Left colon (tissue), 2 donors: ENCODE data around the gene AKT1. TPM values are rescaled to one million over a fixed set of nuclear protein-coding genes. Genes with fewer than 3 reads are reported as not detected.

Experiments used
- ATAC-seq: fragments of 200-7000 bp; cut with Tn5 transposase; one replicate; pipeline ENCODE4 v1.9.1; 2020; ENCODE audit warnings: mild to moderate bottlenecking, moderate library complexity
- DNase-seq, 2 donors: peaks; one replicate each; pipeline ENCODE4 v3.0.0-alpha.2; 2020
- intact Hi-C, 2 donors: fragments of 100-400 bp; cut with DNase I in 1 of 2; cut with micrococcal nuclease in 1 of 2; formaldehyde crosslinking; loops; one replicate each; pipeline versions ENCODE4 v1.11.2 to v1.14.0; 2022; cut with DNase I, micrococcal nuclease
- total RNA-seq, 2 donors: library from RNA; stranded (reverse); fragmentation: NEBNext Ultra II Directional; extraction: Animal tissue kit (Norgen Biotek cat#: 25700); gene quantifications; one replicate each; pipeline ENCODE4 v1.2.1, GENCODE V29; 2021
- donor health status: DM: no; HTN: no; CAD: no.
- donor health status: DM: yes; HTN: yes; CAD: no.

The AKT1 gene
- total RNA-seq, 2 donors from 2014 or later: 132 to 135 TPM

DNA sequence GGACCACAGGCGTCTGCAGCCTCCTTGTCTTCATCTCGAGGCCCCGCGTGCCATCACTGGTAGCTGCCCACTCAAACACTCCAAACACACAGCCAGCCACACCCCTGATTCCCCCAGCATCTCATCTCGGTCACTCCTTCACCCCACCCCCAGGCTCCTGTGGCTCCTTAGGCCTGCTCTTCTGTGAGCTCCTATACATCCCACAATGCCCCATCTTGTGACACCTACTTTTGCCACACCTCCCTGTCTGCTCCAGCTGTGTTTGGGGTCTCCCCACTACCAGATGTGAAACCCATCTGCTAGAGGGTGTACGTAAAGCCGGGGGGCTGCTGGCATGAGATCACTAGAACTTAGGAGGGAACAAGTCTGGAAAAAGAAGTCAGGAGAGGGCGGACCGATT is 4.1 kb downstream of the AKT1 start:
- intact Hi-C loops: no loop called here
- ATAC-seq (no peak), DNase-seq (no peak)

DNA sequence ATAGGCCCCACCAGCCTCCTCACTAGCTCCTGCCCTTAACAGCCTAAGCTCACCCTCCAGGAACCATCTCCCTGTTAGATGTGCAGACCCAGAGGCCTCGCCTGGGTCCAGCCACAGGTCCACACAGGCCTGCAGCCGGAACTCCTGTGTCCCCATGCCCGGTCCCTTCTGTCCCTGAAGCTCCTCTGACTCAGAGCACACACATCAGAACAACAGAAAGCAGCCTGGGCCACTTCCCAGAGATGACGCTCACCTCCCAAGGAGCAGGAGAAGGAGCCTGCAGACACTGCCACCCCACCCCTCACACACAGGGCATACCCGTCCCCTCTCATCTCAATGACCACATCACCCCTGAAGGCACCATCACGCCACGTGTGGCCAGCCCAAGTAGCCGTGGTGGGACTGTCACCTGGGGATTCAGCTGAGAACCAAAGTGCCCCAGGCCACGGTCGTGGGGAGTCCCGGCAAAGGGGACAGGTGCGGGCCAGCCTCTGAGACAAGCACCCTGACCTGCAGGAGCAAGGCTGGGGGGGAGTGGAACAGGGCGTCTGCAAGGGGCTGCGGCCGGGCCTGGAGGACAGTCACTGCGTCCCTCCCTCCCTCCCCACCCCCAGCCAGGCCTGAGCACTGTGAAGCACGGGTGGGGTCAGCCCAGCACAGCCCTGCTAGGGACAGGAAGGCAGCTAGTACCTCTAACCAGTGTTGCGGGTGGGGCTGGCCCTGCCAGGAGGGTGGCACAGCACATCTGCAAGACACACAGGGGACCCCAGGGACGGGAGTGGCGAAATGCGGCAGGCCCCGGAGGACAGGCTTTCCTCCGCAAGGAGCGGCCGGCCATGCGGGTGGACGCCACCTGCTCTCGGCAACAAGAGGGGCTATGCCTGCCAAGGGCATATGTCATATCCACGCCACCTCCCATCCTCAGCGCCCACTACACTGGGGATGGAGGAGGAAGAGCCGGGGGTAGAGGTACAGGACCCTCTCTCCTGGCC is 5.5 kb downstream of the AKT1 start:
- DNase-seq (no peak), ATAC-seq (no peak)
- intact Hi-C loops: no loop called here

DNA sequence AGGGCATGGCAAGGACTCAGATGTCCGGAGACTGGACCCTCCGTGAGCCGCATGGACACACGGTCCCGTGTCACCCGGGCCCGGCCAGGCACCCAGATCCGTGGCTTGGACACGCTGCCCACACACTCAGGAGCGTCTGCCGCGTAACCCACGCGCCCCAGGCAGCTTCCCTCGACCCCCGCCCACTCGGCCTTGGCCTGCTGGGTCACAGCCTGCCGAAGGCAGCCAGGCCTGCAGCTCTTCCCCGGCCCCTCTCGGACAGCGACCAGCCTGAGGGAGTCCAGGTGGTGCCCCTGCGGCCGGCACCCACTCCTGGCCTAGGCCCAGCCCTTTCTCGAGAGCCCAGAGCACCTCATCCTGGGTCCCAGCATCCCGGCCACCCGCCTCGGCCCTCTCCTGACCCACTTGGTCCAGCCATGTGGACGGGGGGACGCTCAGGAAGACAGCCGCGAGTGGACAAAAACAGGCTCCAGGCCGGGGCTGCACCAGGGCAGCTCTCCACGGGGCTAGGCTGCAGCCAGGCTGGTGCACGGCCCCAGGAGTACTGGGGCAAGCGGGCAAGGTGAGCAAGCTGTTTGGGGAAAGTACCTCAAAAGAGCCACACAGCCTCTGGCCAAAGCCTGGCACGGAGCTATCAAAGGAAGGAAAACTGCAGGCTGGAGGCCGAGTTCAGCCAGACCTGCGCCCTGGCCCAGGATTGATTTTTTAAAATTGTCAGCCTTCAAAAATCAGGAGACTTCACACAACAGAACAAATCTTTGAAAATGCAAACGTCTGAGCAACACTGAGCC is 6.5 kb downstream of the AKT1 start:
- ATAC-seq (no peak), DNase-seq (no peak)
- intact Hi-C loops: no loop called here

DNA sequence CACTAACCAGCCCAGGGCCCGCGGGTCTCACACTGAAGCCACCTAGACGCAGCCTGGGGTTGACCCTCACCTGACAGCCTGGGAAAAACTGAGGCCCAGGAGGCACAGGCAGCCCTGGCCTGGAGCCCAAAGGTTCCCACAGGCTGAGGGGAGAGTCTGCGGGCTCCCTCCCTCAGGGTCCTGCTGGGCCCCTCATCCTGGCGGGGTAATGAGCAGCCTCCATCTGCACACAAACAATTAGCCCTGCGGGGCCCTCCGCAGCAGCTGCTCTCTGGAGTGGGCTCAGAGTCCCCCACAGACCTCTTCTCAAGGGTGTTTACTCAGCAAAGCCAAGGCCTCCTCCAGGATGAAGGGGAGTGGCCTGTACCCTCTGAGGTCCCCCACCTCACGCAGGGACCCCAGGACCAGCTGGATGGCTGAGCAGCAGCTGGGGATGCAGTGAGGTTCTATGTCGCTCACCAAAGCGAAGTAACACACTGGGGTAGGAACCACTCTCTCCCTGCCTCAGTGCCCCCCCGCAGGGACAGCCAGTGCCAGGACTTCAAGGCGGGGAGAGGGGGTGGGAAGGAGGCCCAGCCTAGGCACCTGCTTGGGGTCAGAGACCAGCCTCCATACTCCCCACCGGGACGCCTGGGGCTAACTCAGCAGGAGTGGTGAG is 7.3 kb downstream of the AKT1 start:
- ATAC-seq (no peak), DNase-seq (no peak)
- intact Hi-C loops: no loop called here

DNA sequence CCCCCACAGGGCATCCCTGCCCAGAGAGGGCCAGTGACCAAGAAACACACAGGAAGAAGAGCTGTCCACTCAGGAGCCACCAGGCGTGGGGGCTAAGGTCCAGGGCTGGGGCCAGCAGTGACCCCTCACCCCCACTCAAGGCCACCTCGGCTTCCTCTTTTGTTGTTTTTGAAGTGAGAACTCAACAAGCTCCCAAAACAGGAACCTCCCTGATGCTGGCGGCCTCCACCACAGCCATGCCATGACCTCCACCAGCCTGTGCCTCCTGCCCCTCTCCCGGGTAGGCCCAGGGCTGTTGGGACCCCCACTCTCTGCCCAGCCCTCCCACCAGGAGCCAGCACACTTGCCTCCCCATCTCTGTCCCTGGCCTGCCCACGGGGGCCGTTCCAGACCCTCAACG is 7.8 kb downstream of the AKT1 start:
- no peak for DNase-seq
- intact Hi-C loops: no loop called here
- no peak for ATAC-seq

DNA sequence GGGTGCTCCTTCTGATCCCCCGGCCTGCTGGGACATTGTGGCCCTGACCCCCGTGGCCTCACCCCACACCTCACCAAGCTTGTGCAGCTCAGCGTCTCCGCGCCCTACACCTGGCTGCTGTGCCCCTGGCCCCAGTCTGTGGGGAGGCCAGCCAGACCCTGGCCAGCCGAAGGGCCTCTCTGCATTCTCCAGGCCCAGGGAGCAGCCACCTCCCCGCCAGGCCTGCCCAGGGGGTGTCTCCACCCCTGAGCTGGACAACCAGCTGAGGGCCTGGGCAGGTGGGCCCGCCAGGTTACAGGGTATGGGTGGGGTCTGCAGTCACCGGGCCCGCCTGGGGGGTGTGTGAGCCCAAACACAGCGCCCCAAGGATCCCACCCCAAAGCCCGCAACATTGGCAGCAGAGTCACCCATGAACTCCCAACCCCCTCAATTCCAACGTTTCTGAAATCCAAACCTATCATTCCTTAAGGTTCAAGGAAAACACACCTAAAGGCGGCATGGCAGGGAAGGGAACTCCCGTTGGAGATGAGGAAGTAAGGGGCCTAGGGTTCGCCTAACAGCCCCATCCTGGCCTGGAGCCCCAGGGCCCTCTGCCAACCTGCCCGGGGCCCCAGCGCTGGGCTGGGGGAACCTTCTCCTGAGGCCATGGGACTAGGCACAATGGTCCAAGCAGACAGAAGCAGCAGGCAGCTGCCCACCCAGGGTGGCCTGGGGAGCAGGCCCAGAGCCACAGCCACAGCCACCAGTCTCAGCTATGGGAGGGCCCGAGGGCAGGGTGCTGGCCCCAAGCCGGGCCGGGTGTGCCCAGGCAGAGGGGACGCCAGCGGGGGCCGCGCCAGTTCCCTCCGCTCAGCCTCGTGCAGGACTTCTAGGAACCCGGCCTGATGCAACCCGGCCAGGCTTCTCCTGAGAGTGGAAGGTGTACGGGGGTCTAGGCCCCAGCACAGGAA is 8.5 kb downstream of the AKT1 start:
- DNase-seq (no peak), ATAC-seq (peak; percentile 2)
- intact Hi-C loops: no loop called here

DNA sequence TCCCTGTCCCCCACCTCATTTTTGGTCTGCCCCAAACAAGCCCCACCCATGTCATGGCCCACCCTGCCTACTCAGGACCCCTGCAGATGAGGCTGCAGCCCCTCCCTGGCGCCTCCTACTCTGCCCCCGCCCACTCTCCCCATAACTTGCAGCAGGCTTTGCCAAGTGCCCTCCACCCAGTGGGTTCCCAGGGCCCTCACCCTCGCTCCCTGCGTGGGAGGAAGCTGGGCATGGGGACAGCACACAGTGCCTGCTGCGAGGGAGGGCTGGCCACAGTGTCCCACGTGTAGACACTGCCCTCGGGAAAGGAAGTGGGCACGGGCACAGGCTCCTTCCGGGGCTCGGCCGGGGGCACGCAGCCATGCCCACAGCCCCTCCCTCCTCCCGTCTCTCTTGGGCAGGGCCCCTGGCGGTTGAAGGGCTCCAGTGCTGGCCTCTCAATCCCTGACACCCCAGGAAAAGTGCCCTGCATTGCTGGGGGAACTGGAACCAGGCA is 9.4 kb downstream of the AKT1 start:
- DNase-seq: no peak
- peak; percentile 12 for ATAC-seq
- intact Hi-C loops: no loop called here

DNA sequence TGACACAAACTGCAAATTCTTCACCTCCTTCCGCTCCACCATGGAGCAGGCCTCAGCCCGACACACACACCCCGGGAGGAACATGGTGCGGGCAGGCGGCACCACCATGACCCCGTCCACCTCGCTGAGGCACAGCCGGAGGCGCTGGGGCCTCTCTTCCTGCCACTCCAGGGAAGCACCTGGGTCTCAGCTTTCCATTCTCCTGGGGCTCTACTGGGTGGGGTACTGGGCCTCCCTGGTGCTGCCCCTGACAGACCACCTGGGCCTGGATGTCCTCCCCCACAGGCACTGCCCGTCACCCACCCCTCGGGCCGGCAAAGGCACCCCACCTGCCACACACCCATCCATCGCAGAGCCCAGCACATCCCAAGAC is 9.9 kb downstream of the AKT1 start:
- ATAC-seq: no peak
- intact Hi-C loops: no loop called here
- DNase-seq: no peak

DNA sequence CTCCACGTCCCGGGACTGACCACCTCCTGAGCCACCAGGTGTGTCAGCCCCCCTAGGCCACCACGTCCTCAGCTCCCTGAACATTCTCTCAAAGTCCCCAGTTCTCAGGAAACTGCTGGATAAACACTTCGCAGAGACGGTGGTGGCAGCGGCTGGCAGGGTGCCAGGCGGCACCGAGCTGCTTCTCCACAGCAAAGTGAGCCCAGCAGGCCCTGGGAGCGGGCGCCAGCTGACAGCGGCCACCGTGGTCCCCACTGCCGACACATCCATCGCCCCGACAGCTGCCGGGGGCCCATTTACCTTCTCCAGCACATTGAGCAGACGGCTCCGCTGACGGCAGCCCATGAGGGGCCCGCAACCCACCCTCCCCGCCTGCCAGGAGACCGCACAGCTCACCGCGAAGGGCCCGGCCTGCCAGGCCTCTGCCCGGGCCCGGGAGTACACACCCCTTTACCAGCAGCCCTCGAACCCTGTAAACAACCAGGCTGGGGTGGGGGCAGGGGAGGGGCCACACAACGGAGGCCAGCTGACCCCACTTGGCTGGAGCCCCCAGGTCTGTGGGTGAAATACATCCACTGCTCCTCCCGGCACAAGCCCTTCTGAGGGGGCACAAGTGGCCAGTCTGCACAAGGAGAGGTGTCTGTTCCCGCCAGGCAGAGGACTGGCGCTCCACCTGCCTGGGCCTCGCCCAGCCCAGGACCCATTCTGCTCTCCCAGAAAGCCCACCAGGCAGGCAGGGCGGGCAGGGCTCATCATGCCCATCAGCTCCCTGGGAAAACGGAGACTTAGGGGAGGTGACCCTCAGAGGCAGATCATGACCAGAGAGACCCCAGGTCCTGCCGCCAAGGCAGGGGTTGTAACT is 10.5 kb downstream of the AKT1 start:
- no peak for ATAC-seq
- DNase-seq: no peak
- intact Hi-C loops: no loop called here

DNA sequence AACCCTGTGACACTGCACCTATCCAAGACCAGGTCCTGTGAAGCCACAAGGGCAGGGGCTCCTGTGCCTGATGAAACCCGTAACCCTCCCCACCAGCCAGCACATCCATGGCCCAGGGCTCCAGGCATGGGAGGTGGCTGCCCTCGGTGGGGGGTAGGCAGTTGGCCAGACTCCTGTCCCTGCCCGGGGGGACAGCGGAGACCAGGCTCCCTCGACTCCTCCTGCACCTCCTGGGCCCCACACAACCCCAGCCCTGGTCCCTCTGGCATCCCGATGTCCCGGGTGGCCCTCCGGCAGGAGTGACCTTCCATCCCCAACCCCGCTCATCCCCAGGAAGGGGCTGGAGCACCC is 11.4 kb downstream of the AKT1 start:
- intact Hi-C loops: no loop called here
- no peak for ATAC-seq

DNA sequence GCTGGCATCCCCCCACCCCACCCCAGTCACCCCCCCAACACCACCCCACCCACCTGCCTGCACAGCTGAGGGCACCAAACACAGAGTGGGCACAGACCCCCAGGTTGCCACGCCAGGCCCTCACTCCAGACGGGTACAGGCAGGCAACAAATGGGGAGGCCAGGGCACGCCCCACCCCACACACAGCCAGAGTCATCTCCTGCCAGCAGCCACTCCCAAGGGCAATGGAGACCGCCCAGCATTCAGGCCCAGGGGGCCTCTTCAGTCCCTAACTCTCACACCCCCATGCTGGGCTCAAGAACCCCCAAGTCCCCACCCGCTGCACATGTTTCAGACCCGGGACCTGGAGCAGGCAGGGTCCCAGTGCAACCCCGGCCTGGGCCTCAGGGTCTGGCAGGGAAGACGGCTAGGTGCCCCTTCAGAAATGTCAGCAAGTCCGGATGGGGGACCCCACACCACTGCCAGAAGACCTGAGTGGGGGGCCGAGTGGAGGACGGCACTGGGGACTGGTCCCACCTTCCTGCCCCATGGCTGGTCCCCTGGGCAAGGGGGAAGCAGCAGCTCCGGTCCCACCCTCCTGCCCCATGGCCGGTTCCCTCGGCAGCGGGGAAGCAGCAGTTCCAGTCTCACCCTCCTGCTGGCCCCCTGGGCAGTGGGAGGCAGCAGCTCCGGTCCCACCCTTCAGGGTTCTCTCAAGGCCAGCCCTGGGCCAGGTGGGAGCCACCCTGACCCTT is 11.9 kb downstream of the AKT1 start:
- intact Hi-C loops: no loop called here

More for the DNA sequence above, 11.4 kb downstream of the AKT1 start:
- no peak for DNase-seq

DNA sequence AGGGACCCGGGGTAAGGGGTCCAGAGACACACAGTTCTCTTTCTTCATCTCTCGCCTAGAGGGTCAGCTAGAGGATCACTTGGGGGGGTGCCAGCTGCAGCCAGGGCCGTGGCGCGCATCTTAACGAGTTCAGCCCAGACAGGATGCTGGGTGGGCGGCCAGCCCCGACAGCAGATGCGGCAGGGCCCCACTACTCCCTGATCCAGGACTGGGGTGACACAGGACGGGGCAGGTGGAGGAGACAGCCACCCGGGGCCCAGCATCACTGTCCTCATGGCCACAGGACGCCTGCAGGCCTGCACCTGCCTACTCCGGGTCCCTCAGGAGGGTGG is 12.8 kb downstream of the AKT1 start:
- DNase-seq (no peak), ATAC-seq (no peak)
- intact Hi-C loops: no loop called here

More for the DNA sequence above, 11.9 kb downstream of the AKT1 start:
- DNase-seq (no peak), ATAC-seq (no peak)

DNA sequence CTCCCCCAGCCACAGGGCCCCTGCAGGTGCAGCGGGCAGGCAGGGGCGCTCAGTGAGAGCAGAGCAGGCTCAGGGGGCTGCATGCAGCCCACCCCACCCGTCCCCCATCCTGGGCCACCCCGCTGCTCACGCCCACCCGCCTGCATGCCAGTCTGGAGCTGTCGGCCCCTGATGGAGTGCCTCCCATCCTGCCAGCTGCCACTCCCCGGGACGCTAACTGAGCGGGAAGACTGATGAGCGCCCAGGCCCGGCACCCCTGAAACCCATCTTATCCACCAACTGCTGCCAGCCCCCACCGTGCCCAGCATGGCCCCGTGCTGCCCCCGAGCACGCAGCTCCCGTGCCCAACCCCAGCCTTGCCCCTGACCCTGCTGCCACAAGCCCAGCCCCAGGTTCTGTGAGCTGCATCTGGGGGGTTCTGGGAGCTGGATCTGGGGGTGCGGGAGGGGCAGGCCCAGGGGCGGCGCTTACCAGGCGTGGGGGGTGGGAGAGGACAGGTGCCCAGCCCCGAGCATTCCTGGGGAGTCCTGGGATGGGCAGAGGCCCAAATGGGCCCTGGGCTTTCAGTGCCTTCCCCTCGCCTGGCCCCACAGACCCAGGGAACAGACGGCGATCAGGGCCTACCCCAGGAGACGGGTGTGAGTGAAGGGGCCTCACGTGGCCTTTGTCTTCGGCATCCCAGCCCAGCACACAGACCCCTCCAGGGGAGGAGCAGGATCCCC is 13.3 kb downstream of the AKT1 start:
- intact Hi-C loops: no loop called here
- ATAC-seq (no peak), DNase-seq (no peak)

DNA sequence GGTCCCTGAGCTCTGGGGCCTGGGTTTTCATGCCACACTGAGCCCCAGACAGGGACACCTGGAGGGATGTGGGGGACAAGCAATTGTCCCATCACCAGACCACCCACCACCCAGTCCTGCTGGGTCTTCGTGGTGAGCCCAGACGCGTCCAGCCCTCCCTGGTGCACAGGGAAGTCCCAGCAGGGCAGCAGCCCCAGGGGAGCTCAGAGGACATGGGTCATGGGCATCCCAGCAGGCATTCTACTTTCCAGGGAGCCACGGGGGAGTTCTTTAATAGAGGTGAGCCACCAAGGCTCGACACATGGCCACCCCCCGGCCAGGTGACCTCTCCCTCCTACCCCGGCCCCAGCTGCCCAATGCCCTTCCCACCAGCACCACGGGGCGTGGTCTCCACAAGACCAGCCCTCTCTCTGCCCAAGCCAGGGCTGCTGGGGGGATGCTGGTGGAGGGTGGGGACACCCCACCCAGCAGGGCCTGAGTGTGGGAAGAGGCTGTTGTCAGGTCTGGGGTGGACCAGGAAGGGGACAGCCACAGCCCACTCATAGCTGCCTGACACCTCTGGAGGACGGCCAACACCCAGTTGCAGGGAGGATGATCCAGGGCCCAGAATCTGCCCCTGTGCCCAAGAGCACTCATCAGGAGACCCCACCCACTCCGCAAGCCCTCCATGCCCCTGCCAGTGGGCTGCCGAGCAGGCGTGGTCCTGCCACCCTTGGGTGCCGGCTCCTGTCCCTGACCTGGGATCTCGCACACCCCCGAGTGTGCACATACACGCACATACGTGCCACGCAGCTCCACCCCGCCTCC is 14.1 kb downstream of the AKT1 start:
- intact Hi-C loops: no loop called here
- no peak for ATAC-seq
- DNase-seq: no peak

DNA sequence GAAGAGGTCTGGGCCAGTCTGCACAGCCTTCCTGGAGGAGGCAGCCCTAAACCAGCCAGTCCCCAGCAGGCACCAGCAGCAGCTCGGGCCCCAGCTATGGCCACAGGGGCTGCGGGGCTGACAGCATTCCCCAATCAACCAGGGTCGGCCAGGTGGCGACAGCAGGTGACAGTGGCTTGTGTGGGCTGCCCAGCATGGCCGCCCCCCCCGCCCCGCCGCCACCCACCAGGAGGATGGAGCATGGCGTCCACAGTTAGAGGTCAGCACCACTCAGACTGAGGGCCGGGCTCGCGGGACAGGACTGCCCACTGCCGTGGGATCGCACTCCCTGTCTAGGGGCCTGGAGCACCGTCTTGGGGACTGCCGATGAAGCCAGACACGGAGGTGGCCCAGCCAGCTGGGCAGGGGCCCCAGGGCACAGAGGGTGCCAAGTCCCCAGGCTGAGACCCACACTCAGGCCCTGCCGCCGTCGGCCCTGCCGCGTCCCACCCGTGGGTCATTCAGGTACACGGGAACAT is 15.0 kb downstream of the AKT1 start:
- intact Hi-C loops: no loop called here
- DNase-seq (no peak), ATAC-seq (no peak)
